WTC11 (cell line): ENCODE results near the gene EIF2AK3. TPM values are rescaled to one million over a fixed set of nuclear protein-coding genes. Genes with fewer than 3 reads are reported as not detected.

Source experiments
- ATAC-seq: fragments of 200-7000 bp; cut with Tn5 transposase; 2 replicates; pipeline ENCODE4 v1.10.0; 2021; ENCODE audit warnings: mild to moderate bottlenecking, moderate library complexity
- CTCF ChIA-PET: fragments of 300-600 bp; sonication (Branson Sonifier 250); formaldehyde crosslinking; loops from one replicate; lab custom pipeline; 2021; ENCODE audit warnings: antibody characterized with exemption; lab: Charles Lee
- POLR2A ChIA-PET: fragments of 350-600 bp; sonication (Branson Sonifier 250); formaldehyde crosslinking; loops from one replicate; lab custom pipeline; 2021; ENCODE audit warnings: antibody characterized with exemption; lab: Charles Lee
- DNase-seq: peaks from one replicate; pipeline ENCODE4 v3.0.0; 2021; ENCODE audit warnings: low spot score
- H3K27ac Mint-ChIP-seq: 2 replicates; pipeline ENCODE4 v1.8.0; 2021; ENCODE audit warnings: mixed read lengths
- H3K27me3 Mint-ChIP-seq: 2 replicates; pipeline ENCODE4 v1.8.0; 2021; ENCODE audit warnings: low read depth, mild to moderate bottlenecking, moderate library complexity, mixed read lengths
- H3K36me3 Mint-ChIP-seq: 2 replicates; pipeline ENCODE4 v1.8.0; 2021; ENCODE audit warnings: mixed read lengths
- H3K4me1 Mint-ChIP-seq: 2 replicates; pipeline ENCODE4 v1.8.0; 2022; ENCODE audit warnings: mixed read lengths
- H3K4me3 Mint-ChIP-seq: 2 replicates; pipeline ENCODE4 v1.8.0; 2021; ENCODE audit warnings: mild to moderate bottlenecking, moderate library complexity, mixed read lengths
- H3K9me3 Mint-ChIP-seq: 2 replicates; pipeline ENCODE4 v1.8.0; 2021; ENCODE audit warnings: mixed read lengths
- CREB1 ChIP-seq: sonication (generic); formaldehyde crosslinking; IDR thresholded peaks from 2 replicates; pipeline ENCODE4 v1.8.0; 2023; ENCODE audit warnings: mild to moderate bottlenecking, missing genetic modification reagents
- EMX1 ChIP-seq: fragments of 250-450 bp; sonication (Bioruptor Pico); IDR thresholded peaks from 2 replicates; pipeline ENCODE4 v1.8.0; 2021; ENCODE audit warnings: mild to moderate bottlenecking
- ESRRA ChIP-seq: sonication (generic); formaldehyde crosslinking; IDR thresholded peaks from 2 replicates; pipeline ENCODE4 v1.8.1; 2022; ENCODE audit warnings: mild to moderate bottlenecking, missing genetic modification reagents, borderline replicate concordance
- FOXJ3 ChIP-seq: sonication (generic); formaldehyde crosslinking; IDR thresholded peaks from 2 replicates; pipeline ENCODE4 v1.9.0; 2021; ENCODE audit warnings: missing genetic modification reagents, mild to moderate bottlenecking, borderline replicate concordance
- FOXK1 ChIP-seq: sonication (generic); formaldehyde crosslinking; IDR thresholded peaks from 2 replicates; pipeline ENCODE4 v1.8.0; 2022; ENCODE audit warnings: mild to moderate bottlenecking, moderate library complexity, missing genetic modification reagents
- HMGA2 ChIP-seq: fragments of 250-450 bp; sonication (Bioruptor Pico); IDR thresholded peaks from 2 replicates; pipeline ENCODE4 v1.4.0; 2021; ENCODE audit warnings: mild to moderate bottlenecking, moderate library complexity
- IRF2 ChIP-seq: sonication (generic); formaldehyde crosslinking; IDR thresholded peaks from 2 replicates; pipeline ENCODE4 v1.8.0; 2022; ENCODE audit warnings: low read depth, missing genetic modification reagents, borderline replicate concordance
- TCF7 ChIP-seq: sonication (generic); formaldehyde crosslinking; IDR thresholded peaks from 2 replicates; pipeline ENCODE4 v1.8.0; 2022; ENCODE audit warnings: mild to moderate bottlenecking, low read depth, missing genetic modification reagents, moderate library complexity
- TEAD1 ChIP-seq: sonication (generic); formaldehyde crosslinking; IDR thresholded peaks from 2 replicates; pipeline ENCODE4 v1.8.0; 2022; ENCODE audit warnings: mild to moderate bottlenecking, missing genetic modification reagents
- TEAD4 ChIP-seq: sonication (generic); formaldehyde crosslinking; IDR thresholded peaks from 2 replicates; pipeline ENCODE4 v1.8.0; 2022; ENCODE audit warnings: mild to moderate bottlenecking, missing genetic modification reagents
- ZNF138 ChIP-seq: sonication (generic); formaldehyde crosslinking; conservative IDR thresholded peaks from 2 replicates; pipeline ENCODE4 v1.8.1; 2022; ENCODE audit warnings: mild to moderate bottlenecking, moderate library complexity, missing genetic modification reagents
- ZNF219 ChIP-seq: sonication (generic); formaldehyde crosslinking; IDR thresholded peaks from 2 replicates; pipeline ENCODE4 v1.8.0; 2023; ENCODE audit warnings: missing genetic modification reagents, mild to moderate bottlenecking, borderline replicate concordance
- ZNF232 ChIP-seq: sonication (generic); formaldehyde crosslinking; IDR thresholded peaks from 2 replicates; pipeline ENCODE4 v1.8.0; 2022; ENCODE audit warnings: mild to moderate bottlenecking, missing genetic modification reagents
- total RNA-seq: library from RNA; stranded (reverse); gene quantifications from 3 replicates; pipeline ENCODE4 v1.2.3, GENCODE V29; 2021
- TF ChIP-seq, protein P1 (sequence below): sonication (generic); formaldehyde crosslinking; IDR thresholded peaks from 2 replicates; pipeline ENCODE4 v1.8.1; 2022; ENCODE audit warnings: low read depth, missing genetic modification reagents, borderline replicate concordance
- TF ChIP-seq, protein P2 (sequence below): fragments of 250-450 bp; sonication (Bioruptor Pico); IDR thresholded peaks from 2 replicates; pipeline ENCODE4 v1.9.0; 2021; ENCODE audit warnings: moderate library complexity, mild to moderate bottlenecking, inconsistent platforms, borderline replicate concordance
- TF ChIP-seq, protein P3 (sequence below): sonication (generic); formaldehyde crosslinking; IDR thresholded peaks from 2 replicates; pipeline ENCODE4 v1.8.1; 2023; ENCODE audit warnings: mild to moderate bottlenecking, moderate library complexity, missing genetic modification reagents
- TF ChIP-seq, protein P4 (sequence below): fragments of 250-450 bp; sonication (Bioruptor Pico); IDR thresholded peaks from 2 replicates; pipeline ENCODE4 v1.9.0; 2021; ENCODE audit warnings: mild to moderate bottlenecking
- TF ChIP-seq, protein P5 (sequence below): fragments of 250-450 bp; sonication (Bioruptor Pico); IDR thresholded peaks from 2 replicates; pipeline ENCODE4 v1.9.0; 2021; ENCODE audit warnings: mild to moderate bottlenecking
- TF ChIP-seq, protein P6 (sequence below): fragments of 250-450 bp; sonication (Bioruptor Pico); IDR thresholded peaks from 2 replicates; pipeline ENCODE4 v1.9.0; 2021; ENCODE audit warnings: mild to moderate bottlenecking, borderline replicate concordance
- TF ChIP-seq, protein P7 (sequence below): sonication (generic); formaldehyde crosslinking; IDR thresholded peaks from 2 replicates; pipeline ENCODE4 v1.8.0; 2022; ENCODE audit warnings: mild to moderate bottlenecking, missing genetic modification reagents

EIF2AK3 gene
- total RNA-seq, 1 experiment from 2014 or later, result 20.8 TPM

DNA sequence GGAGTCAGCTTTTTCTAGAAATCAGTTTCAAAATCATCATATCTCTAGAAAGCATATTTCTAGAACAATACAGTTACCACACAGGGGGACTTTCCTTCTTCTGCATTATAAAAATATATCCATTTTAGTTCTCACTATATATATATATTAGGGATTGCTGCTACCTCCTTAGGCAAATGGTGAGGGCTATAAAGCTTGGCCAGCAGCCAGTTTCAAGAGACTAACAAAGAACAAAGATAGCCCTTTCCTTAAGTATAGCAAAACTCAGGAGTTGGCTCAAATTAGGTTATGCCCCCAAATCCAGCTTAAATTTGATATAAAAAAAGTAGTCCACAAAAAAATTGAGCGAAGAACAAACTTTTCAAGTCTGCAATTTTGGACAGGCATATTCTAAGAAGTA is 70.0 kb downstream of the EIF2AK3 start:
- H3K9me3 Mint-ChIP-seq, result no peaks in the 10 kb centered on the region
- H3K4me1 Mint-ChIP-seq, result peaks cover 19% of the 10 kb centered on the region
- TF ChIP-seq, protein P1, sequence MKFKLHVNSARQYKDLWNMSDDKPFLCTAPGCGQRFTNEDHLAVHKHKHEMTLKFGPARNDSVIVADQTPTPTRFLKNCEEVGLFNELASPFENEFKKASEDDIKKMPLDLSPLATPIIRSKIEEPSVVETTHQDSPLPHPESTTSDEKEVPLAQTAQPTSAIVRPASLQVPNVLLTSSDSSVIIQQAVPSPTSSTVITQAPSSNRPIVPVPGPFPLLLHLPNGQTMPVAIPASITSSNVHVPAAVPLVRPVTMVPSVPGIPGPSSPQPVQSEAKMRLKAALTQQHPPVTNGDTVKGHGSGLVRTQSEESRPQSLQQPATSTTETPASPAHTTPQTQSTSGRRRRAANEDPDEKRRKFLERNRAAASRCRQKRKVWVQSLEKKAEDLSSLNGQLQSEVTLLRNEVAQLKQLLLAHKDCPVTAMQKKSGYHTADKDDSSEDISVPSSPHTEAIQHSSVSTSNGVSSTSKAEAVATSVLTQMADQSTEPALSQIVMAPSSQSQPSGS (CRISPR knock-in tag), result no peak
- no peak for TF ChIP-seq IRF2 (CRISPR knock-in tag)
- ChIA-PET POLR2A (no interaction called here), CTCF (interaction anchor here (0.6 to 1.3 kb wide), 2 partner anchors 138 to 366 kb away, joined by 3 to 4 read pairs; no protein-coding TSS in a partner anchor)
- peaks cover 13% of the 10 kb centered on the region for H3K36me3 Mint-ChIP-seq
- H3K27me3 Mint-ChIP-seq, result no peaks in the 10 kb centered on the region; the same call in 1 of the 2 replicates
- ATAC-seq, result no peak
- no peak overlapping the region for H3K27ac Mint-ChIP-seq
- DNase-seq, result no peak
- H3K4me3 Mint-ChIP-seq, result no peak overlapping the region

DNA sequence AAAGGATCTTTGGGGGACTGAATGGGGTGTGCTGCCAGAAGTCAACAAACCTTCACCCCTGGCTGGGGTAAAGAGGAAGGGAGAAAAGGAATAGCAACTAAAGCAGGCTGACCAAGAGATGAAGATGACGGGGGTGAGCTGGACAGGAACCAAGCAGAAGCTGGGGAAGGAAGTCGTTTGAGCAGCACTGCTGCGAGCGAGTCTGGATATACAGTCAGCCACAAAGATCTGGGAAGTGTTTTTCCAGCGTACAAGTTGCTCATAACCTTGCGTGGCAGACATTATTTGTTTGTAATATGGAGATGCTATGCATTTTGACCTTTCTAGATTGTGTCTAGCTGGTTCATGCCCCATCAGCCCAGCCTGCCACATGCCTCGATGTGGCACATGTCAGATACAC is 71.2 kb downstream of the EIF2AK3 start:
- no peak for DNase-seq
- Mint-ChIP-seq H3K4me1 (peaks cover 20% of the 10 kb centered on the region), H3K4me3 (no peak overlapping the region), H3K27me3 (no peaks in the 10 kb centered on the region; the same call in 1 of the 2 replicates), H3K27ac (peak overlapping the region; percentile 69), H3K9me3 (no peaks in the 10 kb centered on the region), H3K36me3 (peaks cover 6% of the 10 kb centered on the region)
- ATAC-seq, result no peak
- ChIA-PET CTCF (interaction anchor here (1.3 kb wide), 1 partner anchor 365 kb away, joined by 4 read pairs; no protein-coding TSS in a partner anchor), POLR2A (no interaction called here)
- TF ChIP-seq FOXK1 (CRISPR knock-in tag) (no peak), ZNF138 (CRISPR knock-in tag) (no peak), CREB1 (CRISPR knock-in tag) (no peak), ZNF232 (no peak), TEAD4 (CRISPR knock-in tag) (no peak), HMGA2 (CRISPR knock-in tag) (no peak), ESRRA (CRISPR knock-in tag) (no peak), TEAD1 (CRISPR knock-in tag) (no peak), ZNF219 (CRISPR knock-in tag) (no peak), FOXJ3 (CRISPR knock-in tag) (no peak), EMX1 (no peak), TCF7 (CRISPR knock-in tag) (no peak)
- TF ChIP-seq, protein P2, sequence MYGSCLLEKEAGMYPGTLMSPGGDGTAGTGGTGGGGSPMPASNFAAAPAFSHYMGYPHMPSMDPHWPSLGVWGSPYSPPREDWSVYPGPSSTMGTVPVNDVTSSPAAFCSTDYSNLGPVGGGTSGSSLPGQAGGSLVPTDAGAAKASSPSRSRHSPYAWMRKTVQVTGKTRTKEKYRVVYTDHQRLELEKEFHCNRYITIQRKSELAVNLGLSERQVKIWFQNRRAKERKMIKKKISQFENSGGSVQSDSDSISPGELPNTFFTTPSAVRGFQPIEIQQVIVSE, result no peak
- TF ChIP-seq, protein P3, sequence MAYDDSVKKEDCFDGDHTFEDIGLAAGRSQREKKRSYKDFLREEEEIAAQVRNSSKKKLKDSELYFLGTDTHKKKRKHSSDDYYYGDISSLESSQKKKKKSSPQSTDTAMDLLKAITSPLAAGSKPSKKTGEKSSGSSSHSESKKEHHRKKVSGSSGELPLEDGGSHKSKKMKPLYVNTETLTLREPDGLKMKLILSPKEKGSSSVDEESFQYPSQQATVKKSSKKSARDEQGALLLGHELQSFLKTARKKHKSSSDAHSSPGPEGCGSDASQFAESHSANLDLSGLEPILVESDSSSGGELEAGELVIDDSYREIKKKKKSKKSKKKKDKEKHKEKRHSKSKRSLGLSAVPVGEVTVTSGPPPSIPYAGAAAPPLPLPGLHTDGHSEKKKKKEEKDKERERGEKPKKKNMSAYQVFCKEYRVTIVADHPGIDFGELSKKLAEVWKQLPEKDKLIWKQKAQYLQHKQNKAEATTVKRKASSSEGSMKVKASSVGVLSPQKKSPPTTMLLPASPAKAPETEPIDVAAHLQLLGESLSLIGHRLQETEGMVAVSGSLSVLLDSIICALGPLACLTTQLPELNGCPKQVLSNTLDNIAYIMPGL (CRISPR knock-in tag), result no peak
- TF ChIP-seq, protein P4, sequence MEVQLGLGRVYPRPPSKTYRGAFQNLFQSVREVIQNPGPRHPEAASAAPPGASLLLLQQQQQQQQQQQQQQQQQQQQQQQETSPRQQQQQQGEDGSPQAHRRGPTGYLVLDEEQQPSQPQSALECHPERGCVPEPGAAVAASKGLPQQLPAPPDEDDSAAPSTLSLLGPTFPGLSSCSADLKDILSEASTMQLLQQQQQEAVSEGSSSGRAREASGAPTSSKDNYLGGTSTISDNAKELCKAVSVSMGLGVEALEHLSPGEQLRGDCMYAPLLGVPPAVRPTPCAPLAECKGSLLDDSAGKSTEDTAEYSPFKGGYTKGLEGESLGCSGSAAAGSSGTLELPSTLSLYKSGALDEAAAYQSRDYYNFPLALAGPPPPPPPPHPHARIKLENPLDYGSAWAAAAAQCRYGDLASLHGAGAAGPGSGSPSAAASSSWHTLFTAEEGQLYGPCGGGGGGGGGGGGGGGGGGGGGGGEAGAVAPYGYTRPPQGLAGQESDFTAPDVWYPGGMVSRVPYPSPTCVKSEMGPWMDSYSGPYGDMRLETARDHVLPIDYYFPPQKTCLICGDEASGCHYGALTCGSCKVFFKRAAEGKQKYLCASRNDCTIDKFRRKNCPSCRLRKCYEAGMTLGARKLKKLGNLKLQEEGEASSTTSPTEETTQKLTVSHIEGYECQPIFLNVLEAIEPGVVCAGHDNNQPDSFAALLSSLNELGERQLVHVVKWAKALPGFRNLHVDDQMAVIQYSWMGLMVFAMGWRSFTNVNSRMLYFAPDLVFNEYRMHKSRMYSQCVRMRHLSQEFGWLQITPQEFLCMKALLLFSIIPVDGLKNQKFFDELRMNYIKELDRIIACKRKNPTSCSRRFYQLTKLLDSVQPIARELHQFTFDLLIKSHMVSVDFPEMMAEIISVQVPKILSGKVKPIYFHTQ (CRISPR knock-in tag), result no peak
- TF ChIP-seq, protein P5, sequence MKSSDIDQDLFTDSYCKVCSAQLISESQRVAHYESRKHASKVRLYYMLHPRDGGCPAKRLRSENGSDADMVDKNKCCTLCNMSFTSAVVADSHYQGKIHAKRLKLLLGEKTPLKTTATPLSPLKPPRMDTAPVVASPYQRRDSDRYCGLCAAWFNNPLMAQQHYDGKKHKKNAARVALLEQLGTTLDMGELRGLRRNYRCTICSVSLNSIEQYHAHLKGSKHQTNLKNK (CRISPR knock-in tag), result no peak
- TF ChIP-seq, protein P6, sequence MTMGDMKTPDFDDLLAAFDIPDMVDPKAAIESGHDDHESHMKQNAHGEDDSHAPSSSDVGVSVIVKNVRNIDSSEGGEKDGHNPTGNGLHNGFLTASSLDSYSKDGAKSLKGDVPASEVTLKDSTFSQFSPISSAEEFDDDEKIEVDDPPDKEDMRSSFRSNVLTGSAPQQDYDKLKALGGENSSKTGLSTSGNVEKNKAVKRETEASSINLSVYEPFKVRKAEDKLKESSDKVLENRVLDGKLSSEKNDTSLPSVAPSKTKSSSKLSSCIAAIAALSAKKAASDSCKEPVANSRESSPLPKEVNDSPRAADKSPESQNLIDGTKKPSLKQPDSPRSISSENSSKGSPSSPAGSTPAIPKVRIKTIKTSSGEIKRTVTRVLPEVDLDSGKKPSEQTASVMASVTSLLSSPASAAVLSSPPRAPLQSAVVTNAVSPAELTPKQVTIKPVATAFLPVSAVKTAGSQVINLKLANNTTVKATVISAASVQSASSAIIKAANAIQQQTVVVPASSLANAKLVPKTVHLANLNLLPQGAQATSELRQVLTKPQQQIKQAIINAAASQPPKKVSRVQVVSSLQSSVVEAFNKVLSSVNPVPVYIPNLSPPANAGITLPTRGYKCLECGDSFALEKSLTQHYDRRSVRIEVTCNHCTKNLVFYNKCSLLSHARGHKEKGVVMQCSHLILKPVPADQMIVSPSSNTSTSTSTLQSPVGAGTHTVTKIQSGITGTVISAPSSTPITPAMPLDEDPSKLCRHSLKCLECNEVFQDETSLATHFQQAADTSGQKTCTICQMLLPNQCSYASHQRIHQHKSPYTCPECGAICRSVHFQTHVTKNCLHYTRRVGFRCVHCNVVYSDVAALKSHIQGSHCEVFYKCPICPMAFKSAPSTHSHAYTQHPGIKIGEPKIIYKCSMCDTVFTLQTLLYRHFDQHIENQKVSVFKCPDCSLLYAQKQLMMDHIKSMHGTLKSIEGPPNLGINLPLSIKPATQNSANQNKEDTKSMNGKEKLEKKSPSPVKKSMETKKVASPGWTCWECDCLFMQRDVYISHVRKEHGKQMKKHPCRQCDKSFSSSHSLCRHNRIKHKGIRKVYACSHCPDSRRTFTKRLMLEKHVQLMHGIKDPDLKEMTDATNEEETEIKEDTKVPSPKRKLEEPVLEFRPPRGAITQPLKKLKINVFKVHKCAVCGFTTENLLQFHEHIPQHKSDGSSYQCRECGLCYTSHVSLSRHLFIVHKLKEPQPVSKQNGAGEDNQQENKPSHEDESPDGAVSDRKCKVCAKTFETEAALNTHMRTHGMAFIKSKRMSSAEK (CRISPR knock-in tag), result no peak
- TF ChIP-seq, protein P7, sequence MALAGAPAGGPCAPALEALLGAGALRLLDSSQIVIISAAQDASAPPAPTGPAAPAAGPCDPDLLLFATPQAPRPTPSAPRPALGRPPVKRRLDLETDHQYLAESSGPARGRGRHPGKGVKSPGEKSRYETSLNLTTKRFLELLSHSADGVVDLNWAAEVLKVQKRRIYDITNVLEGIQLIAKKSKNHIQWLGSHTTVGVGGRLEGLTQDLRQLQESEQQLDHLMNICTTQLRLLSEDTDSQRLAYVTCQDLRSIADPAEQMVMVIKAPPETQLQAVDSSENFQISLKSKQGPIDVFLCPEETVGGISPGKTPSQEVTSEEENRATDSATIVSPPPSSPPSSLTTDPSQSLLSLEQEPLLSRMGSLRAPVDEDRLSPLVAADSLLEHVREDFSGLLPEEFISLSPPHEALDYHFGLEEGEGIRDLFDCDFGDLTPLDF (CRISPR knock-in tag), result no peak
